Measurements from ENCODE around the gene ADARB2.
A peak's percentile ranks its signal among the peaks of the same experiment; 100 is the strongest.
"Not testable (repeated sequence)": the region's sequence is repeated elsewhere in the genome, so short reads cannot be mapped to it uniquely, and the experiment has no call there.

The ADARB2 gene

DNA sequence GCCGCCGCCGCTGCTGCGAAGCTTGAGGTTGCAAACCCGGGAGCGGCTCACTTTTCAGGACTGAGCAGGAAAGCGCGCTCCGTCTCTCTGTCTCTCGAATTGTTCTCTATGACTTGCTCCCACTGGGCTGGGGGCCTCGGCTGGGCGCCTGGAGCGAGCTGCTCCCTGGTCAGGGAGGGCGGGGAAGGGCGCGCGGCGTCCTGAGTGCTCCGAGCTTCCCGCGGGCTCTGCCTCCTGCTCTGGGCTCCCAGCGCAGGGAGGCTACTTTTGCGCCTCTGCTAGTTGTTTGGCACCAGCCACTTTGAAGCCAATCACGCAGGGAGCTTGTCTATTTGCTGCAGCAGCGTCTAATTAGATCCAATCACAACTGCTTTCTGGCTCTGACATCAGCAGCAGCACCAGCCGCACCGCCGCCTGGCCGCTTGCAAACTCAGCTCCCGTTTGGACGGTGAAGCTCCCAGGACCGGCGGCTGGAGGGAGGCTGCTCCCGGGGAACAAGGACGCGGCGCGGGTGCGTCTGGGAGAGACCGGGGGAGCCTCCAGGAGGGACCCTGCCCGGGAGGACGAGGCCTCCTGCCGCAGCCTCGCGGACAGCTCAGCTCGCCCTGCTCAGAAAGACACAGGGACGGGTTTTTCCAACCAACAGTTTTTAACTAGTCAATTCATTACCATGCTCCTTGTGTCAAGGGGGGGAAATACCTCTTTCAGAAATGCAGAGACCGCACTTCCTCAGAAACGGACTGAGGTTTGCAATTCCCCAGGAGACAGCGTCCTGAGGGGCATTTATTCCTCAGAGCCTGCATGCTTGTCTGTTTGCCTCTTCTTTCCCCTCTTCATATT is at the start of gene ADARB2:
TSS of gene ADARB2 (minus strand) at position 304 of the 840 bp plus-strand sequence.
- peak; percentile 63 for DNase-seq

DNA sequence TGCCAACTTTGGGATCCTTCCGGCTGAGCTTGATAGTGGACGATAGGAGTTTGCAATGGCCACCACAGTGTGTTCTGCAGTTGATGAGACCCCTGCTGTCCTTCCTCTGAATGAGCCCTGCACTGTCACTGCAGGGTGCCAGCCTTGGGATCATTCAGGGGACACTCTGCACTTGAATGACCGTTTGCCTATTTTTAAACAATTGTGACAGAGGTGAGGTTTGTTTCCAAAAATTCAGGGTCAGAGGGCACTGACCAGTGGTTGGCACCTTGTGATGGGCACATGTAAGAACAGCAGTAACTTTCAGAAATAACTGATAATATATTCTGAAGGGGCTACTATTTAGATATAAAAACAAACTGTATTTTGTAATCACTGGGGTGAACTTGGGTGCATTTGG is 48.5 kb upstream of the ADARB2 start:
- no peak for DNase-seq

DNA sequence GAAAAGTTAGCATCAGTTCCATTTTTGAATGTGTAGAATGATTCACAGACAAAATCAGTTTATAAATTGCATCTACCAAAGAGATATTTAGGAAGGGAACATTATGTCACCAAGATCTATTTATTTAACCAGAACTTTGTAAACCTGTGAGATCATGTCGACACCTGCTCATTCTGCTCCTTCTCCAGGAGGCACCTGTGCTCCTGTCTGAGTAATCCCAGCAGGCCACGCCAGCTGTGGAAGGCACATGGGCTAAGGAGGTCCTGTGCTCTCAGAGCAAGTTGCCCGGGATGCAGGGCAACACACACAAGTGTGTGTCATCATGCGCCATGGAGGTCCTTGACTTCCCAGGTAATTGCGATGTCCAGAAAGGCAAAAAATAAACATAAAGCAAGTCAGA is 45.5 kb upstream of the ADARB2 start:
- DNase-seq = peak; percentile 14

GRCh38 chr10:1779796-1780195 is 42.5 kb upstream of the ADARB2 start:
- no peak for DNase-seq

DNA sequence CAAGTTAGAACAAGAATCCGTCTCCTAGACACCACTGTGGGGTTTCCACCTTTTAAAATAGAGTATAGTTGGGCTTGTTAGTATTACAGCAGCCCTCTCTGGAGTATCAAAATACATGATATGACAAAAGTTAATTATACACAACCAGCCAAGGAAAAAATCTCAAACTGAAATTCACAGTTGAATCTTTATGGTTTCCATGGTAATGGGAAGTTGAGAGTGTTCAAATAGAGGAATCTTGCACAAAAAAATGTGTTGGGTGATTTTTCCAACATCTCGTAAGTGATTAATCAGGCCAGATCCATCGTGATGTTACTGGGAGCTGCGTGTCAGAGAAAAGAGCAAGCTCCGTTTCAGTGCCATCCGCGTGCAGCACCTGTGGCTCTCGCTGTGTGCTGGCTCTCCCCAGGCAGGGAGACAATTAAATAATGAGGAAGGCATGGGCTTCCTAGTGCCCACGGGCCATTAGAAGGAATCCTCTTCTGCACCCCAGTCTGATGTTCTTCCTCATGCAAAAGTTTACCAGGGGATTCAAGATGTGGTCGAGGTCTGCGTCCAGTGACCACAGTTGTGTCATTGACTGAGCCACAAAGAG is 41.1 kb upstream of the ADARB2 start:
- no peak for DNase-seq

- DNase-seq = no peak
Observed at GRCh38 chr10:1776127-1776662, 38.9 kb upstream of the ADARB2 start.

DNA sequence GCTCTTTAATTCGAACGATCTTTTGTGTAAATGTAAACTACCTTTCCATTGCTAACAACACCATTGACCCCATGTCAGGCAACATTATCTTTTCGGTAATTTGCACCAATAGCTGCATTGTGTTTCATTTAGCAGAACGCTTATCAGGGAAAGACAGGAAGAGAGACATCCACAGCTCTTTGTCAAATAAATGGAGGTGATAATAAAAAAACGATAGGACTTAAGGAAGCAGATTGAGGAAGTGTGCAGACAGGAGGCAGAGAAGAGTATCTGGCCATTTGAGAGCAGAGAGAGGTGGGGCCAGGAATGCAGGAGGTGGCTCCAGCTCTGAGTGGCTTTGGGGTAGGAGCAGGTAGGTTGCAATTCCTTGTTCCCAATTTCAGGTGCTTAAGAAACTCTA is 37.5 kb upstream of the ADARB2 start:
- no peak for DNase-seq

GRCh38 chr10:1773204-1773603 is 35.9 kb upstream of the ADARB2 start:
- DNase-seq = not testable (repeated sequence)

GRCh38 chr10:1766049-1766448 is 28.7 kb upstream of the ADARB2 start:
- no peak for DNase-seq

GRCh38 chr10:1762076-1762475 is 24.8 kb upstream of the ADARB2 start:
- DNase-seq = no peak

GRCh38 chr10:1754506-1755153 is 17.3 kb upstream of the ADARB2 start:
- no peak for DNase-seq

DNA sequence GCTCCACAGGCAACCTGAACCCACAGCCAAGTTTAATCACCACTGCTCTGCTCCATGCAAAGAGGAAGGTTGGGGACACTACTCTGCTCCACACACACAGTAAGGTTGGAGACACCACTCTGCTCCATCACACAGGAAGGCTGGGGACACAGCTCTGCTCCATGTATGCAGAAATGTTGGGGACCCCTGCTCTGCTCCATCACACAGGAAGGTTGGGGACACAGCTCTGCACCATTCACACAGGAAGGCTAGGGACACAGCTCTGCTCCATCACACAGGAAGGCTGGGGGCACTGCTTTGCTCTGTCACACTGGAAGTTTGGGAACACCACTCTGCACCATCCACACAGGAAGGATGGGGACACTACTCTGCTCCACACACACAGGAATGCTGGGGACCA is 14.8 kb upstream of the ADARB2 start:
- no peak for DNase-seq

DNA sequence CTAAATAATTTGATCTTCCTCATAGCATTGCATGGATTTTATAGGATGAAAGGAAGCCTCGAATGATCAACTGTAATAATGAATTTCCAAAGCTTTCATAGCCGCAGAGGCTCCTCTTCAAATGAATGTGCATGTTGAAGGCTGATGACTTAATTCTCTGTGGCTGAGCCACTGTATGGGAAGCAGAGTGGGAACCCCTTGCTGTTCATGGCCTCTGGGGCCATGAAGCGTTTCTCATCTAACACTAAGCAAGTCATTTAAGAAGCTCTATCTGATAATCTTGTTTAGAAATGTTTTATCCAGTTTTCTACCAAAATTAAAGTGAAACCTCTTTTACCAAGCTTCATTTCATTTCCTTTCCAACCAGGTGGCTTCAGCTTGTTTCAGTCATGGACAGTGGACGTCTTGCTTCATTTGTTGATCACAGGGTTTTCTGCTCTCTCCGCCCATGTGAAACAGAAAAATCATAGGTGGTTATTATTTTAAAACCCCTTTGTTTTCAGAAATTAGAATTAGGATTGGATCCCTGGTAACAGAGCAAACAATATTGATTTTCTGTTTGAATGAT is 10.3 kb upstream of the ADARB2 start:
- no peak for DNase-seq

DNA sequence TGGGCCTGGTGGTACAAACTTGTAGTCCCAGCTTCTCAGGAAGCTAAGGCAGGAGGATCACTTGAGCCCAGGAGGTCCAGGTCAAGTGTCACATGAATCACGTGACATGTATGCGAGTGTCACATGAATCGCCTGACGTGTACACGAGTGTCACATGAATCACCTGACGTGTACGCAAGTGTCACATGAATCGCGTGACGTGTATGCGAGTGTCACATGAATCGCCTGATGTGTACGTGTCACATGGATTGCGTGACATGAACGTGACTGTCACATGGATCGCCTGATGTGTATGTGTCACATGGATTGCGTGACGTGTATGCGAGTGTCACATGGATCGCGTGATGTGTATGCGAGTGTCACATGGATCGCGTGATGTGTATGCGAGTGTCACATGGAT is 9.5 kb upstream of the ADARB2 start:
- DNase-seq = no peak

- DNase-seq = no peak
Observed at GRCh38 chr10:1745780-1746456, 8.6 kb upstream of the ADARB2 start.

- no peak for DNase-seq
Observed at GRCh38 chr10:1744524-1744923, 7.2 kb upstream of the ADARB2 start.

GRCh38 chr10:1743141-1743540 is 5.8 kb upstream of the ADARB2 start:
- DNase-seq = no peak

DNA sequence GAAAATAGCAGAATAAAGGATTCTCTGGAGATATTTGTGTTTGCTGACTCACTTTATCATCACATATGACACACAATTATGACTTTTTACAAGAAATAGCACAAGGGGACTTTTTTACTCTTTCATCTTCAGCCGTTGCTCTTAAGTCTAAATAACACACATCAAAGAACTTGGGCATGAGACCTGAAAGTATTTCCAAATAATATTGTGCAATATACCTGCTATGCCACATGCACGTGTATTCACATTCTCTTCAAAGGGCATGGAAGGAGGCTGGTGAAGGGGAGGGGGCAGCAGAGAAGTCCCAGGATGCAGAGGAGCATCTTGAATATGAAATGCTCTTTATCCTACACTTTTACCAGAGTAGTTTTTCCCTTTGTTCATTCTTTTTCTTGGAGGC is 4.1 kb upstream of the ADARB2 start:
- no peak for DNase-seq

DNA sequence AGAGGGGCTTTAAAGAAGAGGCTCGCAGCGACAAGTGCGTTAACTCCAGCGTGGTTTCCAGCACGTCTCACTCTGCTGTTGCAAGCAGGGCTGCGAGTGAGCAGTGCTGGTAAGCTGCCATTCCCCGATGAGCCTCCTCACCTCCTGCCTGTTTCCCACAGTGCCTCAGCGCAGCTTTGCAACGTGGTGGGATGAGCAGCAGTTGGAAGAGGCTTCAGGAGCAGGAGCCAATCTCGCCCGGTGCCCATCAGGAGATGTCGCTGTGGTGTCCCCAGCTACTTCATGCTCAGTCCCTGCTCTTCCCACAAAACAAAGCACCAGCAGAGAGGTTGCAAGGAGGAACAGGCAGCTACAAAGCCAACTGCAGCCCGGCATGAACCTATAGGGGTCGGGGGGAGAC is 2.4 kb upstream of the ADARB2 start:
- no peak for DNase-seq

- DNase-seq = no peak
Observed at GRCh38 chr10:1738950-1739349, 1.6 kb upstream of the ADARB2 start.

GRCh38 chr10:1736972-1737221 is 428 bp downstream of the ADARB2 start:
- DNase-seq = no peak

GRCh38 chr10:1736144-1736971 is 967 bp downstream of the ADARB2 start:
- DNase-seq = no peak
